HepG2 (cell line): ENCODE data around the gene TIAM1. TPM values are rescaled to one million over a fixed set of nuclear protein-coding genes. Genes with fewer than 3 reads are reported as not detected.

ENCODE experiments used
- ATAC-seq: fragments of 200-7000 bp; cut with Tn5 transposase; 3 replicates; pipeline ENCODE4 v1.9.1; 2020; ENCODE audit warnings: mild to moderate bottlenecking, moderate library complexity
- BruUV-seq: library from RNA; stranded (reverse); fragments of 400-500 nt; replicated peaks from 2 replicates; lab custom pipeline; 2021; lab: Mats Ljungman, UMichigan
- CTCF ChIA-PET: fragments of 300-600 bp; formaldehyde crosslinking; extraction: SDS; loops from one replicate; lab custom pipeline; 2021; ENCODE audit warnings: low total read pairs, inconsistent platforms, low intra/inter-chr PET ratio; lab: Yijun Ruan, JAX
- POLR2A ChIA-PET: fragments of 350-600 bp; sonication (Branson Sonifier 250); formaldehyde crosslinking; loops from one replicate; lab custom pipeline; 2020; ENCODE audit warnings: antibody characterized with exemption, inconsistent platforms; lab: Yijun Ruan, JAX
- DNase-seq: peaks from one replicate; pipeline ENCODE4 v3.0.0-alpha.2; 2015; ENCODE audit warnings: low spot score
- FAIRE-seq: peaks from 3 replicates; lab custom pipeline; 2011; peaks lifted over from hg19 to GRCh38; lab: Jason Lieb, UNC
- H2AFZ ChIP-seq: one replicate; pipeline ENCODE4 v1.6.1; 2011; ENCODE audit warnings: low read length, inconsistent platforms
- H3K27ac ChIP-seq: fragments of 300-600 bp; 3 replicates; pipeline ENCODE4 v1.8.0; 2011; ENCODE audit warnings: mixed run types, mild to moderate bottlenecking, mixed read lengths, low read length, inconsistent platforms; ENCODE audit not compliant: insufficient read depth; ENCODE audit errors: extremely low read length
- H3K27me3 ChIP-seq, 2 experiments: fragments of 200-600 bp in 1 of 2; 2 replicates in 1 of 2; 3 replicates in 1 of 2; pipeline versions ENCODE4 v1.6.0 to v1.8.0; 2011; ENCODE audit warnings: low read length in 2 of 2, mild to moderate bottlenecking in 2 of 2, moderate library complexity in 2 of 2, inconsistent platforms in 1 of 2; ENCODE audit not compliant: insufficient read depth in 2 of 2, control insufficient read depth in 1 of 2
- H3K36me3 ChIP-seq, 2 experiments: fragments of 200-600 bp in 1 of 2; replicated peaks in 1 of 2; 2 replicates in 1 of 2; 3 replicates in 1 of 2; pipeline versions ENCODE4 v1.5.1 to v1.8.0; 2011; ENCODE audit warnings: low read length in 2 of 2, inconsistent platforms in 1 of 2; ENCODE audit not compliant: insufficient read depth in 2 of 2, control insufficient read depth in 1 of 2
- H3K4me1 ChIP-seq: 2 replicates; pipeline ENCODE4 v1.5.1; 2012; ENCODE audit warnings: low read length, inconsistent platforms; ENCODE audit not compliant: insufficient read depth
- H3K4me2 ChIP-seq: 2 replicates; pipeline ENCODE4 v1.6.0; 2011; ENCODE audit warnings: low read depth, low read length, inconsistent platforms
- H3K4me3 ChIP-seq, 3 experiments: fragments of 200-600 bp in 1 of 3; sonication (generic), shearing (Covaris generic) in 1 of 3; replicated peaks in 1 of 3; 2 replicates each; pipeline ENCODE4 v1.5.1; 2011 to 2016; ENCODE audit warnings: low read length in 3 of 3, inconsistent platforms in 2 of 3, low read depth in 2 of 3, mild to moderate bottlenecking in 2 of 3, control low read depth in 1 of 3, mixed read lengths in 1 of 3; ENCODE audit not compliant: insufficient read depth in 1 of 3
- H3K79me2 ChIP-seq: one replicate; pipeline ENCODE4 v1.6.1; 2011; ENCODE audit warnings: low read length, inconsistent platforms; ENCODE audit not compliant: insufficient read depth
- H3K9ac ChIP-seq: 2 replicates; pipeline ENCODE4 v1.6.0; 2011; ENCODE audit warnings: mild to moderate bottlenecking, low read depth, low read length, inconsistent platforms; ENCODE audit not compliant: insufficient read depth
- H3K9me3 ChIP-seq: 2 replicates; pipeline ENCODE4 v1.5.1; 2012; ENCODE audit warnings: mild to moderate bottlenecking, low read length
- H4K20me1 ChIP-seq: 2 replicates; pipeline ENCODE4 v1.6.0; 2011; ENCODE audit warnings: inconsistent platforms, mild to moderate bottlenecking, low read length, moderate library complexity; ENCODE audit not compliant: insufficient read depth
- FOXK2 ChIP-seq: fragments of 450-650 bp; IDR thresholded peaks from 2 replicates; pipeline ENCODE4 v1.6.1; 2016
- JUN ChIP-seq: sonication (generic); formaldehyde crosslinking; IDR thresholded peaks from 2 replicates; pipeline ENCODE4 v1.4.0; 2020; ENCODE audit warnings: mild to moderate bottlenecking, missing genetic modification reagents
- KLF12 ChIP-seq: sonication (generic); formaldehyde crosslinking; IDR thresholded peaks from 2 replicates; pipeline ENCODE4 v1.4.0; 2020; ENCODE audit warnings: missing genetic modification reagents, borderline replicate concordance
- MIER2 ChIP-seq: IDR thresholded peaks from 2 replicates; pipeline ENCODE4 v1.6.1; 2016; ENCODE audit warnings: missing biosample characterization, missing genetic modification reagents
- NCOR1 ChIP-seq: fragments of 200-600 bp; sonication (generic); IDR thresholded peaks from 2 replicates; pipeline ENCODE4 v1.7.0; 2017; ENCODE audit warnings: antibody characterized with exemption, low read length, borderline replicate concordance
- PAF1 ChIP-seq: IDR thresholded peaks from 2 replicates; pipeline ENCODE4 v1.6.1; 2016; ENCODE audit warnings: missing genetic modification reagents, missing compliant biosample characterization
- PHF8 ChIP-seq: sonication (generic); formaldehyde crosslinking; IDR thresholded peaks from 2 replicates; pipeline ENCODE4 v1.5.0; 2020; ENCODE audit warnings: missing genetic modification reagents
- SMAD9 ChIP-seq: sonication (generic); formaldehyde crosslinking; IDR thresholded peaks from 2 replicates; pipeline ENCODE4 v1.5.1; 2020; ENCODE audit warnings: mild to moderate bottlenecking, missing genetic modification reagents
- SOX5 ChIP-seq: IDR thresholded peaks from 2 replicates; pipeline ENCODE4 v1.6.1; 2016; ENCODE audit warnings: borderline replicate concordance
- TEAD2 ChIP-seq: sonication (generic); formaldehyde crosslinking; IDR thresholded peaks from 2 replicates; pipeline ENCODE4 v1.9.0; 2021; ENCODE audit warnings: missing genetic modification reagents
- ZNF101 ChIP-seq: sonication (generic); formaldehyde crosslinking; IDR thresholded peaks from 2 replicates; pipeline ENCODE4 v1.4.0; 2020; ENCODE audit warnings: mild to moderate bottlenecking, low read depth, missing genetic modification reagents, borderline replicate concordance
- ZNF33B ChIP-seq: sonication (generic); formaldehyde crosslinking; IDR thresholded peaks from 2 replicates; pipeline ENCODE4 v1.5.1; 2020; ENCODE audit warnings: mild to moderate bottlenecking, missing genetic modification reagents
- ZSCAN21 ChIP-seq: sonication (generic); formaldehyde crosslinking; IDR thresholded peaks from 2 replicates; pipeline ENCODE4 v1.8.0; 2022; ENCODE audit warnings: mild to moderate bottlenecking, missing genetic modification reagents, moderate library complexity, borderline replicate concordance
- WGBS: methylation state at CpG from one replicate; pipeline ENCODE4 v1.1.6; 2017; ENCODE audit warnings: low lambda C conversion rate; 5-methylcytosine and 5-hydroxymethylcytosine counted together
- in situ Hi-C: cut with HindIII; loops from 2 replicates; pipeline ENCODE4 v1.10.0; 2017; ENCODE audit warnings: low pct_unique_long_range_greater_than_20kb; ENCODE audit not compliant: extremely low pct_ligation_motif_present
- intact Hi-C: fragments of 100-400 bp; cut with micrococcal nuclease; formaldehyde crosslinking; loops from one replicate; pipeline ENCODE4 v1.10.0; 2022; ENCODE audit not compliant: unreplicated experiment
- polyA plus RNA-seq, 8 experiments: library from polyadenylated mRNA; depleted of rRNA in 3 of 8; stranded (reverse) in 7 of 8; unstranded in 1 of 8; fragments of >200 nt; fragmentation: Illumina TruSeq in 4 of 8; extraction: Trizol in 4 of 8; gene quantifications; 2 replicates each; pipeline versions ENCODE4 v1.2.1 to v1.2.3, GENCODE V29; 2011 to 2016; ENCODE audit warnings: low read depth in 4 of 8, missing spikeins in 1 of 8, mixed read lengths in 1 of 8; ENCODE audit not compliant: insufficient read depth in 1 of 8
- total RNA-seq, 5 experiments: library from RNA; depleted of rRNA; stranded (reverse); fragments of >200 nt; fragmentation: Illumina TruSeq; extraction: Trizol; gene quantifications; 2 replicates each; pipeline ENCODE4 v1.2.3, GENCODE V29; 2016; ENCODE audit warnings: low read depth in 1 of 5
- TF ChIP-seq, protein P1 (sequence below): IDR thresholded peaks from 2 replicates; pipeline ENCODE4 v1.6.1; 2016; ENCODE audit warnings: control low read depth
- TF ChIP-seq, protein P2 (sequence below): sonication (generic); IDR thresholded peaks from 2 replicates; pipeline ENCODE4 v1.6.1; 2016; ENCODE audit warnings: low read depth, borderline replicate concordance

TIAM1 gene
- total and polyA plus RNA-seq, 2 of the 13 experiments (the other 11 are each of a cell fraction or from before 2014, with no cell fraction given), result 0.13 to 0.24 TPM

DNA sequence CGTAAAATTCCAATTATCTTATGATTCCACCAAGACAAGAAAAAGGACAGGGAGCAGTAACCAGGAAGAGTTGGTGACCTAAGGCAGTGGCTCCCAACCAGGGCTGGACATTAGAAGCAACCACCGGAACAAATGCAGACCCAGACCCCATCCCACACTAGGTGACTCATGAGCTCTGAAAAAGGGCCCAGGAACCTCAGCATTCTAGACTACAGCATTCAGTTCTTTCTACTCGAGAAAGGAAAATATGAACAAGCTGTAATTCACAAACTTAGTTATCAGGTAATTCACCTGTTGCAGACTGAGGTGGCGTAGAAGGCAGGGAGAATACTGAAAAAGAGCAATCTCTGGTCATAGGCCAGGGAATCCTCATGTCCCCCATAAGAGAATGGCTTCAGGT lies 167.3 kb downstream of the TIAM1 start:
- no peaks in the 10 kb centered on the region for H3K36me3 ChIP-seq
- H3K27me3 ChIP-seq, result no peaks in the 10 kb centered on the region
- ATAC-seq, result no peak
- DNase-seq, result no peak
- in situ Hi-C loops (no loop called here), intact Hi-C loops (no loop called here)
- 46% methylated on average over 4 of the region's 4 CpGs for WGBS
- ChIA-PET POLR2A (no interaction called here), CTCF (no interaction called here)
- no peak for FAIRE-seq
- H3K9ac ChIP-seq, result no peak overlapping the region
- no peak overlapping the region for H2AFZ ChIP-seq
- no peak overlapping the region for H3K27ac ChIP-seq
- peaks cover 9% of the 10 kb centered on the region; the same call in 1 of the 2 replicates for H3K4me1 ChIP-seq
- TF ChIP-seq JUN (CRISPR knock-in tag) (no peak), SOX5 (CRISPR knock-in tag) (no peak), SMAD9 (CRISPR knock-in tag) (no peak), ZNF101 (CRISPR knock-in tag) (no peak), PHF8 (CRISPR knock-in tag) (no peak), FOXK2 (no peak), PAF1 (no peak), ZSCAN21 (CRISPR knock-in tag) (no peak), NCOR1 (no peak), TEAD2 (CRISPR knock-in tag) (no peak), ZNF33B (CRISPR knock-in tag) (no peak), MIER2 (CRISPR knock-in tag) (no peak), KLF12 (CRISPR knock-in tag) (no peak)
- TF ChIP-seq, protein P1, sequence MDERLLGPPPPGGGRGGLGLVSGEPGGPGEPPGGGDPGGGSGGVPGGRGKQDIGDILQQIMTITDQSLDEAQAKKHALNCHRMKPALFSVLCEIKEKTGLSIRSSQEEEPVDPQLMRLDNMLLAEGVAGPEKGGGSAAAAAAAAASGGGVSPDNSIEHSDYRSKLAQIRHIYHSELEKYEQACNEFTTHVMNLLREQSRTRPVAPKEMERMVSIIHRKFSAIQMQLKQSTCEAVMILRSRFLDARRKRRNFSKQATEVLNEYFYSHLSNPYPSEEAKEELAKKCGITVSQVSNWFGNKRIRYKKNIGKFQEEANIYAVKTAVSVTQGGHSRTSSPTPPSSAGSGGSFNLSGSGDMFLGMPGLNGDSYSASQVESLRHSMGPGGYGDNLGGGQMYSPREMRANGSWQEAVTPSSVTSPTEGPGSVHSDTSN (CRISPR knock-in tag), result no peak
- TF ChIP-seq, protein P2, sequence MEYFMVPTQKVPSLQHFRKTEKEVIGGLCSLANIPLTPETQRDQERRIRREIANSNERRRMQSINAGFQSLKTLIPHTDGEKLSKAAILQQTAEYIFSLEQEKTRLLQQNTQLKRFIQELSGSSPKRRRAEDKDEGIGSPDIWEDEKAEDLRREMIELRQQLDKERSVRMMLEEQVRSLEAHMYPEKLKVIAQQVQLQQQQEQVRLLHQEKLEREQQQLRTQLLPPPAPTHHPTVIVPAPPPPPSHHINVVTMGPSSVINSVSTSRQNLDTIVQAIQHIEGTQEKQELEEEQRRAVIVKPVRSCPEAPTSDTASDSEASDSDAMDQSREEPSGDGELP, result no peak
- no peaks in the 10 kb centered on the region for H4K20me1 ChIP-seq
- H3K4me3 ChIP-seq, result no peak overlapping the region
- H3K9me3 ChIP-seq, result no peaks in the 10 kb centered on the region
- no peaks in the 10 kb centered on the region for H3K79me2 ChIP-seq
- H3K4me2 ChIP-seq, result no peak overlapping the region
- no TSS peak for BruUV-seq
